Transverse colon (tissue), 4 donors: ENCODE data around the gene PTPRN2. TPM values are rescaled to one million over a fixed set of nuclear protein-coding genes. Genes with fewer than 3 reads are reported as not detected.

Experiments
- DNase-seq: peaks from one replicate; pipeline ENCODE4 v3.0.0-alpha.2; 2019
- H3K27ac ChIP-seq, 4 donors: fragments of 200-600 bp; sonication (generic); 2 replicates each; pipeline ENCODE4 v1.5.1; 2016 to 2018; ENCODE audit warnings: inconsistent platforms in 4 of 4
- H3K27me3 ChIP-seq: fragments of 200-600 bp; sonication (generic); 2 replicates; pipeline ENCODE4 v1.5.1; 2017; ENCODE audit warnings: inconsistent platforms
- H3K36me3 ChIP-seq, 4 donors: fragments of 200-600 bp; sonication (generic); 2 replicates each; pipeline ENCODE4 v1.5.1; 2017 to 2019; ENCODE audit warnings: inconsistent platforms in 4 of 4
- H3K4me1 ChIP-seq, 4 donors: fragments of 200-600 bp; sonication (generic); 2 replicates each; pipeline ENCODE4 v1.5.1; 2017 to 2020; ENCODE audit warnings: inconsistent platforms in 4 of 4
- H3K4me3 ChIP-seq, 4 donors: fragments of 200-600 bp; sonication (generic); 1 replicate in 1 of 4; 2 replicates in 3 of 4; pipeline versions ENCODE4 v1.5.1 to v1.6.1; 2017 to 2019; ENCODE audit warnings: inconsistent platforms in 4 of 4
- H3K9me3 ChIP-seq, 2 donors: fragments of 200-600 bp; sonication (generic); 2 replicates each; pipeline ENCODE4 v1.5.1; 2017 to 2019; ENCODE audit warnings: inconsistent platforms in 2 of 2
- CTCF ChIP-seq, 5 experiments: fragments of 200-600 bp in 3 of 5; fragments of 450-650 bp in 2 of 5; sonication (generic) in 3 of 5; IDR thresholded peaks; 1 replicate in 2 of 5; 2 replicates in 3 of 5; pipeline ENCODE4 v1.5.1; 2016 to 2017; ENCODE audit warnings: antibody characterized with exemption in 5 of 5, inconsistent platforms in 3 of 5, mild to moderate bottlenecking in 2 of 5, moderate library complexity in 1 of 5
- EP300 ChIP-seq: sonication (generic); formaldehyde crosslinking; IDR thresholded peaks from one replicate; pipeline ENCODE4 v1.6.1; 2017; ENCODE audit warnings: antibody characterized with exemption, low read depth
- POLR2A ChIP-seq: fragments of 450-650 bp; IDR thresholded peaks from one replicate; pipeline ENCODE4 v1.6.1; 2016; ENCODE audit warnings: antibody characterized with exemption, mild to moderate bottlenecking, moderate library complexity
- POLR2AphosphoS5 ChIP-seq, 3 donors: sonication (generic); formaldehyde crosslinking; IDR thresholded peaks; one replicate each; pipeline ENCODE4 v1.6.1; 2016; ENCODE audit warnings: antibody characterized with exemption in 3 of 3
- whole genome bisulfite sequencing, 2 donors: methylation state at CpG; one replicate each; pipeline ENCODE4 v1.1.5; 2018; ENCODE audit warnings: low coverage in 1 of 2; 5-methylcytosine and 5-hydroxymethylcytosine counted together
- in situ Hi-C, 4 donors: fragments of 200-750 bp; cut with MboI; loops; one replicate each; pipeline versions ENCODE4 v1.15.0 to v1.15.1; 2017; ENCODE audit warnings: low sequenced_read_pairs in 3 of 4, low pct_ligation_motif_present in 1 of 4, low pct_unique_long_range_greater_than_20kb in 1 of 4
- intact Hi-C: fragments of 100-400 bp; cut with DNase I; formaldehyde crosslinking; loops from one replicate; pipeline ENCODE4 v1.15.1; 2023; ENCODE audit warnings: low total_unique reads
- total RNA-seq, 4 donors: library from RNA; depleted of rRNA; stranded (reverse); fragments of >200 nt; gene quantifications; one replicate each; pipeline ENCODE4 v1.1.0, GENCODE V29; 2016

The PTPRN2 gene
- total RNA-seq, 4 donors from 2014 or later = 15.4 to 31.1 (median 21.8) TPM

DNA sequence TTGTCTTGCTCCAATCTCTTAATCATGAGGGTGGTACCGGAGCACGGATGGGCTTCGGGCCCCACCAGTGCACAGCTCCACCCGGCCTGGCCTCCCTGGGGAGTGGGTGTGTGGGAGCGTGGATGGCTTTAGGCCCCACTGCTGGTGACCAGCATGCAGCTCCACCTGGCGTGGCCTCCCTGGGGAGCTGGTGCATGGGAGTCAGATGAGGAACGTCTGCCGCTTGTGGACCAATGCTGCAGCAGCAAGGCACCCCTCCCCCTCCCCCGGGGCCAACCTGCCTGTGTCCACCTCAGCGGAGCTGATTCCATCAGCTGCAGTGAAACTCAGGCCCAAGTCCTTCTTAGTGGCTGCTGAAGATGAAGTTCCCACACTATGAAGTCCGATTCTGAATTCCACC is 511.4 kb downstream of the PTPRN2 start:
- Histone ChIP-seq H3K9me3 (no peaks in the 10 kb centered on the region), H3K27me3 (no peaks in the 10 kb centered on the region), H3K36me3 (no peaks in the 10 kb centered on the region), H3K4me3 (no peak overlapping the region), H3K4me1 (peaks cover 0 to 4% (median 0%) of the 10 kb centered on the region in 4 donors), H3K27ac (no peak overlapping the region)
- in situ Hi-C loops (no loop called here), intact Hi-C loops (no loop called here)
- TF ChIP-seq POLR2A (no peak), EP300 (no peak), CTCF (IDR thresholded peaks at IDR 0.05) (no peak), POLR2AphosphoS5 (IDR thresholded peaks at IDR 0.05) (no peak)
- 88 to 94% methylated on average over 6 to 11 of the region's 11 CpGs for whole genome bisulfite sequencing, 2 donors
- DNase-seq = no peak

GRCh38 chr7:158075633-158076001 is 512.0 kb downstream of the PTPRN2 start:
- in situ Hi-C loops = no loop called here
- TF ChIP-seq CTCF (IDR thresholded peaks at IDR 0.05) (no peak), EP300 (no peak), POLR2AphosphoS5 (IDR thresholded peaks at IDR 0.05) (no peak), POLR2A (no peak)

DNA sequence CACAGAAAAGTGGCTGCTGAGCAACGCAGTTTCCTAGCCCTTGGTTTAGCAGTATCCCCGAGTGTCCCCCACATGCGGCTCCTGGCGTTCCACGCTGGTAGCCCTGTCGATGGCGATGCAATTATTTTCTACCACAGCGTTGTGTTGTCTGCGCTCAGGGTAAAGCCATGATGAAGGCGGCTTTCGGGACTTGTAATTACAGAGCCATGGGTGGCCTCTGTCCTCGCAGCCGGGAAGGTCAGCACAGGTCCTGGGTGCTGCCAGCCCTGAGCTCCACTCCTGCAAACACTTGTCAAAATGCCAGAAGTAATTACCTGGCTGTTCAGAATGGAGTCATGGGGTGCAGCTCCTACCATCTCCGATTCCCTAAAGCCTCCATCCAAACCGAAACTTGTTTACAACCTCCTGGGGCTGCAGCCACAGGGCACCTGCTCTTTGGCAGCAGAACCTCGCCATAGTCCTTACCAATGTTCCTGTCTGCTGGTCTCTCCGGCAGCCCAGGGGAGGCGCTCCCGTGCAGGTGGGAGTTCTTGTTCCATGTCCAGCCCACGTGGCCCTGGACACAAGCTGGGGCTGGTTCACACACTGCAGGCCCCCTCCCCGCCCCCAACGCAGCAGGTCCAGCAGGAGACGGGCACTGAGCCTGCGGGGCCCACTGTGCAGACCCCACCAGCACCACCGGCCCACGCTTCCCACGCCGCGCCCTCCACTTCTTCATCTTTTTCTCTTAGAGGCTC is 512.6 kb downstream of the PTPRN2 start:
- DNase-seq = no peak
- 80% methylated on average over 29 of the region's 29 CpGs; no CpG with 5 or more reads in 1 of the 2 donors for WGBS, 2 donors
- Histone ChIP-seq H3K4me1 (peaks cover 0 to 4% (median 0%) of the 10 kb centered on the region in 4 donors), H3K4me3 (no peak overlapping the region), H3K27ac (no peak overlapping the region), H3K36me3 (no peaks in the 10 kb centered on the region), H3K27me3 (no peaks in the 10 kb centered on the region), H3K9me3 (no peaks in the 10 kb centered on the region)
- in situ Hi-C loops (no loop called here), intact Hi-C loops (no loop called here)
- TF ChIP-seq POLR2A (no peak), CTCF (IDR thresholded peaks at IDR 0.05) (no peak), POLR2AphosphoS5 (IDR thresholded peaks at IDR 0.05) (no peak), EP300 (no peak)

More at GRCh38 chr7:158075633-158076001, 512.0 kb downstream of the PTPRN2 start:
- intact Hi-C loops = no loop called here
- DNase-seq = no peak
- Histone ChIP-seq H3K4me1 (peaks cover 0 to 4% (median 0%) of the 10 kb centered on the region in 4 donors), H3K9me3 (no peaks in the 10 kb centered on the region), H3K27me3 (no peaks in the 10 kb centered on the region), H3K36me3 (no peaks in the 10 kb centered on the region), H3K27ac (no peak overlapping the region), H3K4me3 (no peak overlapping the region)
- WGBS, 2 donors = 84% methylated on average over 17 of the region's 17 CpGs; no CpG with 5 or more reads in 1 of the 2 donors

DNA sequence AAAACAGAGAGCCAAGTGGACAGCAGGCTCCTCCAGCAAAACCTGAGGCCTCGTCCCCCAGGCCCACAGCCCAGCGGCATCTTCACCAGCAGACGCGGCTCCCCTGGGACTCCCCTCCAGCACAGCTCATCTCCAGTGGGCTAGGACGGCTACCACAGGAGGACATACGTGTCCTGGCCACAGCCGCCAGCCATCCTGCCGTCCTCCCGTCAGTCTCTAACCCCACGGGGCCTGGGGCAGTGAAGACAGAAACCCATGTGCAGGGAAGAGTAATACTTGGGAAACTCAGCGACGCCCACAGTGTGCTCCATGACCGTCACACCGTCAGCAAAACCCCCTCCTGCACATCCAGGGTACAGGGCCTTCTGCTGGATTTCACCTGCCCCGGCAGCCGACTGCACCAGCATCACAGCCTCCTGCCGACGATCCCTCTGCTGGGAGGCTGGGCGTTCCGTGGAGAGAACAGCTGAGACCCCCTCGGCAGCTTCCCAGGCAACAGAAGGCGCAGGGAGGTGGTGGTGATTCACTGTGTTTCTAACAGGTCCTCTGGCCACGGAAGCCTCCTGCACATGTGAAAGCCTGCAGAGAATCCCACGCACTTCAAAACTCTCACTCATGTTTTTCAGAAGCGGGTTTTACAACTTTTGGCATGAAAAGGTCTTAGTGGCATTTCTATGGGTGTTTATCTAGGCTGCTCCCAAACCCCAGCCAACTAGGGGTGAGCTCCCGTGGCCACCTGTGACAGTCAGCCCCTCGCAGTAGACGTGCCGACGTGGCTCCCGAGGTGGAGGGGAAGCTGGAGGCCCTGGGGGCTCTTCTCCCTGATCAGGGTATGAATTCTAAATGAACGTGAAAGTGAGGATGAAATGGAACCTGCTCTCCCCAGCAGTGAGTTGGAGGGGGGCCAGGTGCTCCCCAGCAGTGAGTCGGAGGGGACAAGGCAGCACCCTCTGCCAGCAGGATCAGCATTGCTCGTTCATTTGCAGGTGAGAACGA is 513.5 kb downstream of the PTPRN2 start:
- TF ChIP-seq POLR2A = no peak
- TF ChIP-seq POLR2AphosphoS5 (IDR thresholded peaks at IDR 0.05) = no peak
- no peak for TF ChIP-seq EP300
- TF ChIP-seq CTCF (IDR thresholded peaks at IDR 0.05) = no peak
- intact Hi-C loops = no loop called here
- H3K9me3 ChIP-seq = no peaks in the 10 kb centered on the region
- no peak overlapping the region for H3K27ac ChIP-seq
- no peaks in the 10 kb centered on the region for H3K36me3 ChIP-seq
- in situ Hi-C loops = no loop called here
- DNase-seq = no peak
- H3K4me1 ChIP-seq = peaks cover 0 to 4% (median 0%) of the 10 kb centered on the region in 4 donors
- 67 to 82% methylated on average over 1 to 35 of the region's 35 CpGs for WGBS, 2 donors
- no peak overlapping the region for H3K4me3 ChIP-seq
- no peaks in the 10 kb centered on the region for H3K27me3 ChIP-seq
